Peyer's patch (tissue), 4 donors: ENCODE measurements around the gene H2AZ1. TPM values are rescaled to one million over a fixed set of nuclear protein-coding genes. Genes with fewer than 3 reads are reported as not detected.
"Not testable (repeated sequence)": the region's sequence is repeated elsewhere in the genome, so short reads cannot be mapped to it uniquely, and the experiment has no call there.

ENCODE experiments used
- DNase-seq, 3 donors: peaks; one replicate each; pipeline ENCODE4 v3.0.0-alpha.2; 2017 to 2019
- H3K27ac ChIP-seq, 4 donors: fragments of 200-600 bp; sonication (generic); one replicate each; pipeline ENCODE4 v1.5.1; 2016 to 2019
- H3K27me3 ChIP-seq, 2 donors: fragments of 200-600 bp; sonication (generic); one replicate each; pipeline ENCODE4 v1.5.1; 2019
- H3K36me3 ChIP-seq, 3 donors: fragments of 200-600 bp; sonication (generic); one replicate each; pipeline ENCODE4 v1.5.1; 2016 to 2019
- H3K4me1 ChIP-seq, 4 donors: fragments of 200-600 bp; sonication (generic); one replicate each; pipeline ENCODE4 v1.5.1; 2016 to 2019
- H3K4me3 ChIP-seq, 4 donors: fragments of 200-600 bp; sonication (generic); 1 replicate in 3 of 4; 2 replicates in 1 of 4; pipeline ENCODE4 v1.5.1; 2016 to 2019; ENCODE audit warnings: mild to moderate bottlenecking in 1 of 4
- H3K9me3 ChIP-seq, 4 donors: fragments of 200-600 bp; sonication (generic); one replicate each; pipeline ENCODE4 v1.5.1; 2016 to 2019; ENCODE audit warnings: mild to moderate bottlenecking in 1 of 4
- CTCF ChIP-seq, 6 experiments: fragments of 450-650 bp in 4 of 6; fragments of 200-600 bp in 2 of 6; sonication (generic) in 1 of 6; IDR thresholded peaks; one replicate each; pipeline ENCODE4 v1.5.1; 2017 to 2019; ENCODE audit warnings: antibody characterized with exemption in 6 of 6, mild to moderate bottlenecking in 3 of 6, moderate library complexity in 1 of 6
- POLR2A ChIP-seq, 2 donors: fragments of 450-650 bp; IDR thresholded peaks; one replicate each; pipeline ENCODE4 v1.5.1; 2017; ENCODE audit warnings: antibody characterized with exemption in 2 of 2, mild to moderate bottlenecking in 2 of 2, moderate library complexity in 2 of 2
- total RNA-seq, 4 donors: library from RNA; depleted of rRNA; stranded (reverse); fragments of >200 nt; gene quantifications; one replicate each; pipeline ENCODE4 v1.1.0, GENCODE V29; 2016

H2AZ1 gene
- total RNA-seq, 4 donors from 2014 or later = 33.7 to 128 (median 81.2) TPM

- Histone ChIP-seq H3K27me3 (no peaks in the 10 kb centered on the region), H3K36me3 (no peaks in the 10 kb centered on the region), H3K27ac (no peak overlapping the region), H3K9me3 (no peaks in the 10 kb centered on the region), H3K4me3 (no peak overlapping the region), H3K4me1 (no peaks in the 10 kb centered on the region)
- no peak for DNase-seq
- TF ChIP-seq CTCF (IDR thresholded peaks at IDR 0.05) = no peak
- no peak for TF ChIP-seq POLR2A (IDR thresholded peaks at IDR 0.05)
Measured at GRCh38 chr4:99965674-99966350, 15.7 kb upstream of the H2AZ1 start.

GRCh38 chr4:99965173-99965572, 15.1 kb upstream of the H2AZ1 start:
- no peaks in the 10 kb centered on the region for H3K9me3 ChIP-seq
- no peak for DNase-seq
- no peak overlapping the region for H3K27ac ChIP-seq
- H3K4me3 ChIP-seq = no peak overlapping the region
- H3K4me1 ChIP-seq = no peaks in the 10 kb centered on the region
- no peaks in the 10 kb centered on the region for H3K27me3 ChIP-seq
- H3K36me3 ChIP-seq = no peaks in the 10 kb centered on the region
- TF ChIP-seq CTCF (IDR thresholded peaks at IDR 0.05) (no peak), POLR2A (IDR thresholded peaks at IDR 0.05) (no peak)

GRCh38 chr4:99961711-99962110, 11.6 kb upstream of the H2AZ1 start:
- no peaks in the 10 kb centered on the region for H3K9me3 ChIP-seq
- H3K4me1 ChIP-seq = no peaks in the 10 kb centered on the region
- TF ChIP-seq CTCF (IDR thresholded peaks at IDR 0.05) (no peak), POLR2A (IDR thresholded peaks at IDR 0.05) (no peak)
- H3K36me3 ChIP-seq = no peaks in the 10 kb centered on the region
- H3K27me3 ChIP-seq = no peaks in the 10 kb centered on the region
- H3K4me3 ChIP-seq = no peak overlapping the region
- no peak for DNase-seq
- H3K27ac ChIP-seq = no peak overlapping the region

- TF ChIP-seq CTCF (IDR thresholded peaks at IDR 0.05) (no peak), POLR2A (IDR thresholded peaks at IDR 0.05) (no peak)
- H3K4me3 ChIP-seq = no peak overlapping the region
- no peaks in the 10 kb centered on the region for H3K4me1 ChIP-seq
- H3K27me3 ChIP-seq = no peaks in the 10 kb centered on the region
- H3K9me3 ChIP-seq = no peaks in the 10 kb centered on the region
- no peak overlapping the region for H3K27ac ChIP-seq
- H3K36me3 ChIP-seq = no peaks in the 10 kb centered on the region
- DNase-seq = no peak
Measured at GRCh38 chr4:99960648-99961047, 10.6 kb upstream of the H2AZ1 start.

- not testable (repeated sequence) for H3K36me3 ChIP-seq, H3K9me3 ChIP-seq, H3K4me3 ChIP-seq, H3K27ac ChIP-seq, H3K4me1 ChIP-seq, DNase-seq, H3K27me3 ChIP-seq
Measured at GRCh38 chr4:99958207-99958606, 8.1 kb upstream of the H2AZ1 start.

GRCh38 chr4:99950913-99951254, 809 bp upstream of the H2AZ1 start:
- Histone ChIP-seq H3K4me3 (peak overlapping the region; percentile 74 to 94 (median 83)), H3K9me3 (no peaks in the 10 kb centered on the region), H3K36me3 (no peaks in the 10 kb centered on the region), H3K27ac (peak overlapping the region; percentile 82 to 98 (median 94)), H3K4me1 (peaks cover 0 to 18% (median 7%) of the 10 kb centered on the region in 4 donors), H3K27me3 (no peaks in the 10 kb centered on the region)
- no peak for DNase-seq
- TF ChIP-seq POLR2A (IDR thresholded peaks at IDR 0.05) = no peak
- no peak for TF ChIP-seq CTCF (IDR thresholded peaks at IDR 0.05)
